Heart left ventricle (tissue), 13 donors: ENCODE results near the gene NELL1.

ENCODE experiments used
- CTCF ChIP-seq, 12 donors: fragments of 200-600 bp; sonication (generic) in 4 of 12; IDR thresholded peaks; one replicate each; pipeline versions ENCODE4 v1.5.0 to v1.8.0; 2018 to 2022; ENCODE audit warnings: antibody characterized with exemption in 12 of 12, mild to moderate bottlenecking in 5 of 12
- POLR2A ChIP-seq, 2 donors: fragments of 450-650 bp; IDR thresholded peaks; one replicate each; pipeline ENCODE4 v1.6.1; 2017; ENCODE audit warnings: antibody characterized with exemption in 2 of 2, mild to moderate bottlenecking in 2 of 2, moderate library complexity in 2 of 2
- donor health status: ischemic (EF 13 %, LVEDD 7.1; RV severe dilation, severe dysfunction).
- donor health status: DM: no; HTN: yes; CAD: no.
- donor health status: DM: no; HTN: no; CAD: no.
- donor health status: ischemic (EF 25% LVEDD 6.9; RV normal size, moderate dysfunction).
- donor health status: ischemic (EF 25% LVEDD 5.7; RV mildly dilated, moderate dysfunction).
- donor health status: ischemic (EF 35%, LVEDD 5.7; RV mildly dilated, moderate dysfunction).
- donor health status: nonischemic (EF 11% LVEDD 7.7; RV severe dilation, severe dysfunction).
- donor health status: DM: yes; HTN: yes; CAD: no.
- donor health status: PGD.
- donor health status: ischemic (EF 29% LVEDD 5.4; RV normal size, mild dysfunction).
- donor health status: nonischemic (EF 23%, LVEDD 6.1; RV moderate dilation, normal function).

GRCh38 chr11:21489416-21490115 lies 820.2 kb downstream of the NELL1 start:
- TF ChIP-seq CTCF (IDR thresholded peaks at IDR 0.05) (no peak), POLR2A (IDR thresholded peaks at IDR 0.05) (no peak)
